HEK293T (cell line): ENCODE results near the gene SLC25A44.

Source experiments
- ARNT ChIP-seq: fragments of 450-650 bp; IDR thresholded peaks from 2 replicates; pipeline ENCODE4 v1.6.1; 2017; ENCODE audit warnings: mild to moderate bottlenecking
- BHLHE40 ChIP-seq: fragments of 450-650 bp; IDR thresholded peaks from 2 replicates; pipeline ENCODE4 v1.6.1; 2016; ENCODE audit warnings: mild to moderate bottlenecking, moderate library complexity, borderline replicate concordance
- ELF4 ChIP-seq: fragments of 450-650 bp; IDR thresholded peaks from 2 replicates; pipeline ENCODE4 v1.6.1; 2017; ENCODE audit warnings: antibody characterized with exemption
- FOXA1 ChIP-seq: fragments of 450-650 bp; IDR thresholded peaks from 2 replicates; pipeline ENCODE4 v1.6.1; 2016; ENCODE audit warnings: mild to moderate bottlenecking
- FOXM1 ChIP-seq: fragments of 450-650 bp; IDR thresholded peaks from 2 replicates; pipeline ENCODE4 v1.6.1; 2017; ENCODE audit warnings: mild to moderate bottlenecking, borderline replicate concordance
- HDGF ChIP-seq: fragments of 450-650 bp; IDR thresholded peaks from 2 replicates; pipeline ENCODE4 v1.6.1; 2017; ENCODE audit warnings: antibody characterized with exemption, borderline replicate concordance
- NFRKB ChIP-seq: fragments of 450-650 bp; IDR thresholded peaks from 2 replicates; pipeline ENCODE4 v1.6.1; 2016; ENCODE audit warnings: mild to moderate bottlenecking, moderate library complexity
- SP1 ChIP-seq: fragments of 450-650 bp; IDR thresholded peaks from 2 replicates; pipeline ENCODE4 v1.6.1; 2017
- SUZ12 ChIP-seq: fragments of 450-650 bp; IDR thresholded peaks from 2 replicates; pipeline ENCODE4 v1.6.1; 2016; ENCODE audit warnings: mild to moderate bottlenecking
- ZNF384 ChIP-seq: fragments of 450-650 bp; IDR thresholded peaks from 2 replicates; pipeline ENCODE4 v1.6.1; 2016
- TF ChIP-seq, protein P1 (sequence below): fragments of 450-650 bp; IDR thresholded peaks from 2 replicates; pipeline ENCODE4 v1.6.1; 2016

- no peak for TF ChIP-seq HDGF
- no peak for TF ChIP-seq SP1
- TF ChIP-seq ZNF384 = no peak
- no peak for TF ChIP-seq ELF4
- no peak for TF ChIP-seq NFRKB
- TF ChIP-seq FOXA1 = no peak
- TF ChIP-seq FOXM1 = no peak
- no peak for TF ChIP-seq ARNT
- no peak for TF ChIP-seq SUZ12
- no peak for TF ChIP-seq BHLHE40
- TF ChIP-seq, protein P1, sequence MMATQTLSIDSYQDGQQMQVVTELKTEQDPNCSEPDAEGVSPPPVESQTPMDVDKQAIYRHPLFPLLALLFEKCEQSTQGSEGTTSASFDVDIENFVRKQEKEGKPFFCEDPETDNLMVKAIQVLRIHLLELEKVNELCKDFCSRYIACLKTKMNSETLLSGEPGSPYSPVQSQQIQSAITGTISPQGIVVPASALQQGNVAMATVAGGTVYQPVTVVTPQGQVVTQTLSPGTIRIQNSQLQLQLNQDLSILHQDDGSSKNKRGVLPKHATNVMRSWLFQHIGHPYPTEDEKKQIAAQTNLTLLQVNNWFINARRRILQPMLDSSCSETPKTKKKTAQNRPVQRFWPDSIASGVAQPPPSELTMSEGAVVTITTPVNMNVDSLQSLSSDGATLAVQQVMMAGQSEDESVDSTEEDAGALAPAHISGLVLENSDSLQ = no peak
Observed at GRCh38 chr1:156146020-156146768, 47.7 kb upstream of the SLC25A44 start.
